MCF 10A (cell line): Measurements from ENCODE around the gene CMC1. TPM values are rescaled to one million over a fixed set of nuclear protein-coding genes. Genes with fewer than 3 reads are reported as not detected.
A peak's percentile ranks its signal among the peaks of the same experiment; 100 is the strongest.

Experiments used
- BruUV-seq: library from RNA; stranded (reverse); fragments of 400-500 nt; replicated peaks from 2 replicates; lab custom pipeline; 2021; lab: Mats Ljungman, UMichigan
- CTCF ChIA-PET: fragments of 300-600 bp; sonication (Branson Sonifier 250); formaldehyde crosslinking; extraction: SDS; loops from one replicate; lab custom pipeline; 2021; ENCODE audit warnings: antibody characterized with exemption, inconsistent platforms; lab: Yijun Ruan, JAX
- POLR2A ChIA-PET: fragments of 300-600, 350-650 bp; sonication (Branson Sonifier 250); formaldehyde crosslinking; extraction: SDS; loops from one replicate; lab custom pipeline; 2020; ENCODE audit warnings: antibody characterized with exemption, inconsistent platforms; lab: Yijun Ruan, JAX
- DNase-seq: peaks from one replicate; pipeline ENCODE4 v3.0.0-alpha.2; 2018; ENCODE audit not compliant: unreplicated experiment
- H3K27ac Mint-ChIP-seq: one replicate; pipeline ENCODE4 v1.8.0; 2022; ENCODE audit warnings: mild to moderate bottlenecking, low read depth, mixed read lengths; ENCODE audit not compliant: unreplicated experiment
- H3K27me3 Mint-ChIP-seq: one replicate; pipeline ENCODE4 v1.8.0; 2022; ENCODE audit warnings: mixed read lengths; ENCODE audit not compliant: insufficient read depth, unreplicated experiment
- H3K36me3 Mint-ChIP-seq: one replicate; pipeline ENCODE4 v1.8.0; 2022; ENCODE audit warnings: mild to moderate bottlenecking, moderate library complexity, mixed read lengths; ENCODE audit not compliant: insufficient read depth, unreplicated experiment
- H3K4me1 Mint-ChIP-seq: one replicate; pipeline ENCODE4 v1.8.0; 2022; ENCODE audit warnings: mixed read lengths; ENCODE audit not compliant: insufficient read depth, unreplicated experiment
- H3K4me3 Mint-ChIP-seq: one replicate; pipeline ENCODE4 v1.8.0; 2022; ENCODE audit warnings: mild to moderate bottlenecking, moderate library complexity, mixed read lengths; ENCODE audit not compliant: unreplicated experiment
- H3K9me3 Mint-ChIP-seq: one replicate; pipeline ENCODE4 v1.8.0; 2022; ENCODE audit warnings: mixed read lengths; ENCODE audit not compliant: unreplicated experiment
- intact Hi-C: fragments of 100-400 bp; cut with micrococcal nuclease; formaldehyde crosslinking; loops from 2 replicates; pipeline ENCODE4 v1.14.1; 2022
- total RNA-seq: library from RNA; stranded (reverse); gene quantifications from 2 replicates; pipeline ENCODE4 v1.2.3, GENCODE V29; 2022
- TF ChIP-seq, protein P1 (sequence below): fragments of 200-600 bp; IDR thresholded peaks from one replicate; pipeline ENCODE4 v1.8.0; 2022; ENCODE audit warnings: antibody characterized with exemption, mild to moderate bottlenecking; ENCODE audit not compliant: unreplicated experiment

Gene CMC1
- total RNA-seq, 1 experiment from 2014 or later = 31.9 TPM

GRCh38 chr3:28348265-28348628 is 106.8 kb downstream of the CMC1 start:
- intact Hi-C loops = loop anchor here (1.0 kb wide), 1 partner anchor 28 kb away; no protein-coding TSS in a partner anchor
- peak overlapping the region; percentile 95 for H3K4me3 Mint-ChIP-seq
- ChIA-PET POLR2A (interaction anchor here (0.6 to 2.9 kb wide), 27 partner anchors 9 to 1416 kb away, joined by 3 to 60 read pairs (median 4); no protein-coding TSS in a partner anchor), CTCF (interaction anchor here (0.6 to 0.7 kb wide), 3 partner anchors 21 to 1001 kb away, joined by 3 to 7 read pairs (median 5); no protein-coding TSS in a partner anchor)
- no peak for DNase-seq
- H3K27me3 Mint-ChIP-seq = no peaks in the 10 kb centered on the region
- peak overlapping the region; percentile 100 for H3K27ac Mint-ChIP-seq
- BruUV-seq = no TSS peak
- peaks cover 2% of the 10 kb centered on the region for H3K4me1 Mint-ChIP-seq
- TF ChIP-seq, protein P1, sequence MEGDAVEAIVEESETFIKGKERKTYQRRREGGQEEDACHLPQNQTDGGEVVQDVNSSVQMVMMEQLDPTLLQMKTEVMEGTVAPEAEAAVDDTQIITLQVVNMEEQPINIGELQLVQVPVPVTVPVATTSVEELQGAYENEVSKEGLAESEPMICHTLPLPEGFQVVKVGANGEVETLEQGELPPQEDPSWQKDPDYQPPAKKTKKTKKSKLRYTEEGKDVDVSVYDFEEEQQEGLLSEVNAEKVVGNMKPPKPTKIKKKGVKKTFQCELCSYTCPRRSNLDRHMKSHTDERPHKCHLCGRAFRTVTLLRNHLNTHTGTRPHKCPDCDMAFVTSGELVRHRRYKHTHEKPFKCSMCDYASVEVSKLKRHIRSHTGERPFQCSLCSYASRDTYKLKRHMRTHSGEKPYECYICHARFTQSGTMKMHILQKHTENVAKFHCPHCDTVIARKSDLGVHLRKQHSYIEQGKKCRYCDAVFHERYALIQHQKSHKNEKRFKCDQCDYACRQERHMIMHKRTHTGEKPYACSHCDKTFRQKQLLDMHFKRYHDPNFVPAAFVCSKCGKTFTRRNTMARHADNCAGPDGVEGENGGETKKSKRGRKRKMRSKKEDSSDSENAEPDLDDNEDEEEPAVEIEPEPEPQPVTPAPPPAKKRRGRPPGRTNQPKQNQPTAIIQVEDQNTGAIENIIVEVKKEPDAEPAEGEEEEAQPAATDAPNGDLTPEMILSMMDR = no peak
- H3K36me3 Mint-ChIP-seq = peaks cover 20% of the 10 kb centered on the region
- H3K9me3 Mint-ChIP-seq = no peaks in the 10 kb centered on the region

GRCh38 chr3:28348629-28349468 is 107.4 kb downstream of the CMC1 start, which contains the start of the genes AZI2 and ZCWPW2:
Gene AZI2 (minus strand): TSS chr3:28348824. CDS start chr3:28340617, 8,207 bp downstream.
Gene ZCWPW2 (plus strand): TSS chr3:28348721. CDS start chr3:28413069, 64,348 bp downstream.
- TF ChIP-seq, protein P1 = peak; percentile 9
- Mint-ChIP-seq H3K36me3 (peaks cover 25% of the 10 kb centered on the region), H3K27ac (peak within 1 kb of the TSS; percentile 100), H3K4me1 (no peaks in the 10 kb centered on the region), H3K9me3 (no peaks in the 10 kb centered on the region), H3K27me3 (no peaks in the 10 kb centered on the region), H3K4me3 (peak within 1 kb of the TSS; percentile 95)
- intact Hi-C loops = loop anchor here (1.0 kb wide), 1 partner anchor 27 kb away; no protein-coding TSS in a partner anchor
- ChIA-PET POLR2A (interaction anchor here (0.6 to 2.9 kb wide), 35 partner anchors 8 to 1416 kb away, joined by 3 to 60 read pairs (median 3); partner anchors contain the start of gene SLC4A7), CTCF (interaction anchor here (0.6 to 1.2 kb wide), 4 partner anchors 9 to 128 kb away, joined by 3 to 4 read pairs (median 3); no protein-coding TSS in a partner anchor)
- no TSS peak for BruUV-seq
- DNase-seq = peak; percentile 96

DNA sequence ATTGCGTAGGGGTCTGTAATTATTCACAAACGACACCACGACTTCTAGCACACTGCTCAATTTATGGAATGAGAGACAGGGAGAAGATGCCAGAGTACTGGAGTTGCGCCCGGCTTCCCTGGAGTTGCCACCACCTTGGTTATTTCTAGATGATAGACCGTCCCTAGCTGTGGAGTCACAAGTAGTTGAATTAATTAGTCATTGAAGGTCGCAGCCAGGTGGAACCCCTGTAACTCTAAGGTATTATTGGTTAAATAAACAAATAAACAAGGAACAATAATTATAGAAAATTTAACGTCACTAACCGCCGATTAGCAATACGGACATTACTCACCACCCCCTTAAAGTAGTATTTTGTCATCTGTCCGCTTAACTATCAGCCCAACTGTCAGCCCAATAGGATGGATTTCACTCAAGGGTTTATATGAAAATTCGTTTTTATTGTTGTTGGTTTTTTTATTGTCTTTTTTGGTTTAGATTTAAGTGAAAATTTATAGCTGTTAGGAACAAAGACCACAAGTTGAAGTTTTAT is 108.1 kb downstream of the CMC1 start:
- POLR2A ChIA-PET = interaction anchor here (0.8 to 2.9 kb wide), 23 partner anchors 9 to 1415 kb away, joined by 3 to 60 read pairs (median 5); no protein-coding TSS in a partner anchor
- TF ChIP-seq, protein P1 = no peak
- CTCF ChIA-PET = interaction anchor here (0.6 to 1.2 kb wide), 4 partner anchors 8 to 128 kb away, joined by 3 to 4 read pairs (median 3); no protein-coding TSS in a partner anchor
- no peaks in the 10 kb centered on the region for H3K27me3 Mint-ChIP-seq
- DNase-seq = no peak
- peak overlapping the region; percentile 100 for H3K27ac Mint-ChIP-seq
- BruUV-seq = TSS peak; percentile 51
- intact Hi-C loops = no loop called here
- no peaks in the 10 kb centered on the region for H3K9me3 Mint-ChIP-seq
- H3K4me3 Mint-ChIP-seq = peak overlapping the region; percentile 95
- H3K4me1 Mint-ChIP-seq = no peaks in the 10 kb centered on the region
- peaks cover 25% of the 10 kb centered on the region for H3K36me3 Mint-ChIP-seq

Other genes with a start within 250 kb of the CMC1 start
- 0.77 and 1.0 TPM in 2 replicates for gene ZCWPW2, start 107.1 kb downstream of the CMC1 start, total RNA-seq
- 140 and 177 TPM in 2 replicates for gene AZI2, start 107.2 kb downstream of the CMC1 start, total RNA-seq